Neuronal stem cell (in vitro differentiated cells): ENCODE data around the gene EEIG2.

Source experiments
- DNase-seq: peaks from one replicate; pipeline ENCODE4 v3.0.0-alpha.2; 2013; ENCODE audit warnings: low spot score
- H2AFZ ChIP-seq: one replicate; pipeline ENCODE4 v1.6.1; 2013; ENCODE audit warnings: mild to moderate bottlenecking, low read length, inconsistent platforms
- H2AK5ac ChIP-seq: 2 replicates; pipeline ENCODE4 v1.6.1; 2013; ENCODE audit warnings: low read depth, mild to moderate bottlenecking, inconsistent platforms, low read length, moderate library complexity, mixed read lengths
- H2BK120ac ChIP-seq: 2 replicates; pipeline ENCODE4 v1.6.1; 2013; ENCODE audit warnings: low read depth, mild to moderate bottlenecking, inconsistent platforms, low read length, moderate library complexity, mixed read lengths
- H2BK12ac ChIP-seq: one replicate; pipeline ENCODE4 v1.6.1; 2013; ENCODE audit warnings: low read length, inconsistent platforms
- H2BK15ac ChIP-seq: 2 replicates; pipeline ENCODE4 v1.6.1; 2013; ENCODE audit warnings: mild to moderate bottlenecking, low read length, inconsistent platforms, mixed read lengths
- H2BK5ac ChIP-seq: one replicate; pipeline ENCODE4 v1.6.1; 2013; ENCODE audit warnings: inconsistent platforms, mild to moderate bottlenecking, low read length, moderate library complexity
- H3K14ac ChIP-seq: one replicate; pipeline ENCODE4 v1.6.1; 2013; ENCODE audit warnings: low read length, inconsistent platforms
- H3K18ac ChIP-seq: 2 replicates; pipeline ENCODE4 v1.6.1; 2013; ENCODE audit warnings: low read length, inconsistent platforms
- H3K23ac ChIP-seq: 2 replicates; pipeline ENCODE4 v1.6.1; 2013; ENCODE audit warnings: low read depth, mild to moderate bottlenecking, mixed read lengths, low read length, inconsistent platforms; ENCODE audit not compliant: poor library complexity
- H3K27ac ChIP-seq: replicated peaks from 3 replicates; pipeline ENCODE4 v1.5.1; 2013; ENCODE audit warnings: low read length, inconsistent platforms
- H3K27me3 ChIP-seq, 3 experiments: 2 replicates each; pipeline ENCODE4 v1.6.1; 2013; ENCODE audit warnings: low read length in 3 of 3, mild to moderate bottlenecking in 2 of 3, inconsistent platforms in 1 of 3, low read depth in 1 of 3, mixed read lengths in 1 of 3, moderate library complexity in 1 of 3; ENCODE audit not compliant: control insufficient read depth in 3 of 3, insufficient read depth in 3 of 3
- H3K36me3 ChIP-seq, 2 donors: replicated peaks in 1 of 2; 2 replicates each; pipeline ENCODE4 v1.6.1; 2013; ENCODE audit warnings: low read length in 2 of 2; ENCODE audit not compliant: control insufficient read depth in 2 of 2, insufficient read depth in 2 of 2
- H3K4ac ChIP-seq: 2 replicates; pipeline ENCODE4 v1.6.1; 2013; ENCODE audit warnings: inconsistent platforms, mild to moderate bottlenecking, low read length, moderate library complexity
- H3K4me1 ChIP-seq, 2 donors: 1 replicate in 1 of 2; 2 replicates in 1 of 2; pipeline ENCODE4 v1.6.1; 2013; ENCODE audit warnings: low read length in 2 of 2, low read depth in 1 of 2; ENCODE audit not compliant: control insufficient read depth in 2 of 2, insufficient read depth in 1 of 2
- H3K4me2 ChIP-seq: one replicate; pipeline ENCODE4 v1.6.1; 2013; ENCODE audit warnings: mild to moderate bottlenecking, low read length, inconsistent platforms; ENCODE audit not compliant: insufficient read depth, poor library complexity, severe bottlenecking
- H3K4me3 ChIP-seq, 2 donors: 2 replicates each; pipeline ENCODE4 v1.5.1; 2013; ENCODE audit warnings: low read length in 2 of 2, mild to moderate bottlenecking in 2 of 2, inconsistent platforms in 1 of 2, moderate library complexity in 1 of 2
- H3K79me1 ChIP-seq: one replicate; pipeline ENCODE4 v1.6.1; 2013; ENCODE audit warnings: low read depth, mild to moderate bottlenecking, inconsistent platforms, low read length, moderate library complexity
- H3K9ac ChIP-seq: one replicate; pipeline ENCODE4 v1.6.1; 2013; ENCODE audit warnings: mild to moderate bottlenecking, low read depth, low read length, inconsistent platforms; ENCODE audit not compliant: poor library complexity
- H3K9me3 ChIP-seq, 2 donors: replicated peaks in 1 of 2; 2 replicates each; pipeline versions ENCODE3 to v1.6.1; 2013; ENCODE audit warnings: low read length in 2 of 2, mild to moderate bottlenecking in 2 of 2, inconsistent platforms in 1 of 2, low read depth in 1 of 2, mixed read lengths in 1 of 2, moderate library complexity in 1 of 2; ENCODE audit not compliant: control insufficient read depth in 2 of 2, insufficient read depth in 1 of 2
- H4K8ac ChIP-seq: one replicate; pipeline ENCODE4 v1.6.1; 2013; ENCODE audit warnings: low read depth, mild to moderate bottlenecking, inconsistent platforms, low read length, moderate library complexity
- H4K91ac ChIP-seq: one replicate; pipeline ENCODE4 v1.6.1; 2013; ENCODE audit warnings: low read length, low read depth, mild to moderate bottlenecking, inconsistent platforms; ENCODE audit not compliant: poor library complexity
- WGBS, 2 donors: extraction: QIAGEN DNeasy Blood & Tissue Kit; methylation state at CpG; one replicate each; pipeline ENCODE4 v1.1.7; 2013; ENCODE audit warnings: missing lambda C conversion rate in 2 of 2, mixed read lengths in 1 of 2; ENCODE audit not compliant: insufficient read length in 2 of 2, insufficient replicate concordance in 1 of 2; ENCODE audit errors: extremely low coverage in 2 of 2; 5-methylcytosine and 5-hydroxymethylcytosine counted together

The EEIG2 gene

DNA sequence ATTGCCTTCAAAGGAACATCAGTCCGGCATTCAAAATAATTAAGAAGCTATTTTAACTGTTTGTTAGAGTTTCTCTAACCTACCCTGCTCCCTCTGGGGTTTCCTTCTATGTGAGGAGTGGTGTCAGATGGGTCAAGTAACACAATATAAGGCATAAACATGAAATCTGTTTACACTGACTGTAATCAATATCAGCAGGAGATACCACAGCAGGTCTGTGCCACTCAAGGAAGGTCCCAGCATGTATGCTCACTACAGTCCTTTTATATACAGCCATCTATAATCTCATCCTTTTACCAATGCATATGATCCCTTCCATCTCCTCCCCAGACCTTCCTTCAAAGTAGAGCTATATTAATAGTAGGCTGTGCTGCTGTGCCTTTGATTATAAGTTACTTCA is 25.4 kb downstream of the EEIG2 start:
- Histone ChIP-seq H3K36me3 (no peaks in the 10 kb centered on the region), H2AK5ac (no peak overlapping the region), H3K23ac (no peak overlapping the region), H3K27ac (no peak overlapping the region), H3K9me3 (peaks cover 3 to 6% of the 10 kb centered on the region in 2 donors), H3K14ac (no peak overlapping the region), H3K4me1 (peaks cover 0 to under 1% of the 10 kb centered on the region in 2 donors), H3K27me3 (no peaks in the 10 kb centered on the region), H3K9ac (no peak overlapping the region), H3K4me2 (no peak overlapping the region), H2BK5ac (no peak overlapping the region), H2BK120ac (no peak overlapping the region), H4K8ac (no peak overlapping the region), H3K18ac (no peak overlapping the region), H2AFZ (no peak overlapping the region), H3K79me1 (no peaks in the 10 kb centered on the region), H4K91ac (no peak overlapping the region), H3K4ac (no peak overlapping the region), H2BK12ac (no peak overlapping the region), H3K4me3 (no peak overlapping the region), H2BK15ac (no peak overlapping the region)
- DNase-seq = no peak
- no CpG with 5 or more reads among the region's 1 CpG for WGBS, 2 donors

DNA sequence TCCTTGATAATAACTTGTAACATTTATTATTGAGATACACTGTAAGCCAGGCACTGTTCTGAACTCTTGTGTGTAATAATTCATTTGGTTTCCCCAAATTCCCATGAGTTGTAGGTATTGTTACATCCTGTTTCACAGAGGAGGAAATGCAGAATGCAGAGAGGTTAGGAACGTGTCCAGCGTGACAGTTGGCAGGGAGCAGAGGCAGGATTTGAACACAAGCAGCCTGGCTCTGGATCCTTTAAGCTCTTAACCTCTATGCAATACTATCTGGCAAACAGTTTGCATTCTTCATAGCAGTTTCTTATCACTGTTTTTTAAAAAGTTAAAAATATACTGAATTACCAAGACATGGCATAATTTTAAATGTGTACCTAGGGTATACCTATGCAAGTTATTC is 30.5 kb downstream of the EEIG2 start:
- Histone ChIP-seq H3K9ac (no peak overlapping the region), H2BK5ac (no peak overlapping the region), H3K79me1 (no peaks in the 10 kb centered on the region), H3K9me3 (no peaks in the 10 kb centered on the region), H3K4me3 (no peak overlapping the region), H2AK5ac (no peak overlapping the region), H3K4ac (no peak overlapping the region), H2BK15ac (no peak overlapping the region), H3K27ac (no peak overlapping the region), H3K27me3 (no peaks in the 10 kb centered on the region), H4K8ac (no peak overlapping the region), H2AFZ (no peak overlapping the region), H3K14ac (no peak overlapping the region), H2BK12ac (no peak overlapping the region), H3K23ac (no peak overlapping the region), H3K18ac (no peak overlapping the region), H3K4me2 (no peak overlapping the region), H3K4me1 (peaks cover 0 to 3% of the 10 kb centered on the region in 2 donors), H4K91ac (no peak overlapping the region), H3K36me3 (no peaks in the 10 kb centered on the region), H2BK120ac (no peak overlapping the region)
- WGBS, 2 donors = no CpG with 5 or more reads among the region's 2 CpGs
- DNase-seq = no peak

DNA sequence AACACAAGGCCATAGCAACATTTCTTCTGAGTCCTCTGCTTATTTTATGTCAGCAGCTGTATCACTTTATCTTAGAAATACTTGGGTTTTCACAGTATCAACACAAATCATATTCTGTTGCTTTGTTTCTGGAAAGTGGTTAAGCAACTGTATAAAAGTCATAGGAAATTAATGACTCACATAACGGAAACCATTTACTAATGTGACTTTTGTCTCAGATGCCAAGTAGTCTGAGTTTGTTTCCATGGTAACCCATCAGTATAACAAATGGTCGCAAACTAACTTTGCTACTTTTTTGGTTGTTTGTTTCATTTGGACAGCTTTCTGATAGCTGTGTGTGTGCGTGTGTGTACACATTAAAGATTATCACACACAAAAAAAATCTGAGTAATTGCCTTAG is 31.1 kb downstream of the EEIG2 start:
- Histone ChIP-seq H2BK15ac (no peak overlapping the region), H3K79me1 (no peaks in the 10 kb centered on the region), H3K14ac (no peak overlapping the region), H4K8ac (no peak overlapping the region), H3K4me2 (no peak overlapping the region), H2AFZ (no peak overlapping the region), H2BK5ac (no peak overlapping the region), H3K18ac (no peak overlapping the region), H3K4me3 (no peak overlapping the region), H2BK12ac (no peak overlapping the region), H3K27ac (no peak overlapping the region), H4K91ac (no peak overlapping the region), H3K36me3 (no peaks in the 10 kb centered on the region), H3K27me3 (no peaks in the 10 kb centered on the region), H3K23ac (no peak overlapping the region), H2AK5ac (no peak overlapping the region), H3K4me1 (peaks cover 0 to 3% of the 10 kb centered on the region in 2 donors), H3K4ac (no peak overlapping the region), H3K9ac (no peak overlapping the region), H3K9me3 (no peaks in the 10 kb centered on the region), H2BK120ac (no peak overlapping the region)
- no peak for DNase-seq
- no CpG with 5 or more reads among the region's 3 CpGs for WGBS, 2 donors

DNA sequence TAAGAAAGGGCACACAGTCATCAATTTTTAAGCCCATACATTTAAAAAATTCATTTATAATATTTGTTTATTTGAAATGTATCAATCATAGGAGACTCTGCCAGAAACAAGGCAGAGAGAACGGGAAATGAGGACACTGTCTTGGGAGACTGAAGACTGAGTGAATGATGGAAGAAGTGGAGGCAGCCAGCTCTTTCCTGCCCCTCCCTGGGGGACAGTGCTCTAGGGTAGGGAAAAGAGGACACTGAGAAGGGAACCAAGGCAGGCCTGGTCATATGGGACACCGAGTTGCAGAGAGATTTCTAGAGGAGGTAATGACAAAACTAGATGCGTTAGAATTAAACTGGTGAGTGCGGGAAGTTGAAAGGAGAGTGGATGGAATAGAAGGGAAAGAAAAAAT is 31.6 kb downstream of the EEIG2 start:
- Histone ChIP-seq H3K14ac (no peak overlapping the region), H4K8ac (no peak overlapping the region), H3K18ac (no peak overlapping the region), H2BK15ac (no peak overlapping the region), H4K91ac (no peak overlapping the region), H3K27me3 (no peaks in the 10 kb centered on the region), H3K4me3 (no peak overlapping the region), H2BK120ac (no peak overlapping the region), H3K23ac (no peak overlapping the region), H3K4me1 (peaks cover 0 to 3% of the 10 kb centered on the region in 2 donors), H3K9me3 (no peaks in the 10 kb centered on the region), H2BK12ac (no peak overlapping the region), H3K79me1 (no peaks in the 10 kb centered on the region), H3K4me2 (no peak overlapping the region), H2BK5ac (no peak overlapping the region), H3K27ac (no peak overlapping the region), H2AK5ac (no peak overlapping the region), H2AFZ (no peak overlapping the region), H3K9ac (no peak overlapping the region), H3K36me3 (no peaks in the 10 kb centered on the region), H3K4ac (no peak overlapping the region)
- DNase-seq = no peak
- 100% methylated on average over 2 of the region's 4 CpGs for whole genome bisulfite sequencing, 2 donors
